ENCODE measurements around the gene PLXNB3. TPM values are rescaled to one million over a fixed set of nuclear protein-coding genes. Genes with fewer than 3 reads are reported as not detected.

PLXNB3 gene
- total RNA-seq, 2 experiments from 2014 or later = 0.05 to 0.44 TPM

DNA sequence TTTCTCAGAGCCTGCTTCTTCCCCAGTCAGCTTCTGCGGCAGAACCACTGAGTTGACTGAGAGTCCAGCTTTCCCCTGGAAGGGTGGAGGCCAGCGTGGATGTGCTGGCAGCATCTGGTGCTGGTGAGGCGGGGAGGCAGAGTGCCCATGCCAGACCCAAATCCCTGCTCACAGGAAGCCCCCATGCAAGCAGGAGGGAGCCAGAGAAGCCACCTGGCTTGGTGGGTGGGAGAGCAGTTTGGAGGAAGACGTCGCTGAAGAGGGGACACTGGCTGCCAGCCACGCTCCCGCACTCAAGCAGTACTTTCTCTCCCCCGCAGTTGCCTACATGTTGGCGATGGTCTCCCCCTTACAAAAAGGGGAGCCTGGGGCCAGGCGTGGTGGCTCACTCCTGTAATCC is 60.3 kb downstream of the PLXNB3 start:
- H3K27ac Mint-ChIP-seq = no peak overlapping the region
- H3K27me3 Mint-ChIP-seq (ENCODE audit: low read depth) = no peaks in the 10 kb centered on the region
- DNase-seq = no peak
- CTCF ChIA-PET = no interaction called here
- H3K36me3 Mint-ChIP-seq (ENCODE audit: low read depth) = no peaks in the 10 kb centered on the region
- H3K4me3 Mint-ChIP-seq = no peak overlapping the region
- H3K4me1 Mint-ChIP-seq (ENCODE audit: low read depth) = peaks cover 35% of the 10 kb centered on the region
- intact Hi-C loops (cut with micrococcal nuclease) = loop anchor here (5.0 kb wide), 1 partner anchor 53 kb away; no protein-coding TSS in a partner anchor
- no peaks in the 10 kb centered on the region for H3K9me3 Mint-ChIP-seq

GRCh38 chrX:153825042-153825441 is 61.0 kb downstream of the PLXNB3 start:
- Mint-ChIP-seq H3K4me3 (no peak overlapping the region), H3K4me1 (ENCODE audit: low read depth) (peaks cover 32% of the 10 kb centered on the region), H3K9me3 (no peaks in the 10 kb centered on the region), H3K27ac (no peak overlapping the region), H3K27me3 (ENCODE audit: low read depth) (no peaks in the 10 kb centered on the region), H3K36me3 (ENCODE audit: low read depth) (no peaks in the 10 kb centered on the region)
- intact Hi-C loops (cut with micrococcal nuclease) = no loop called here
- CTCF ChIA-PET = no interaction called here
- no peak for DNase-seq

Other genes with a start within 250 kb of the PLXNB3 start
- gene ATP2B3, start 246.6 kb upstream of the PLXNB3 start, total RNA-seq = not detected
- 10 to 100 TPM; 13.4 to 15.1 TPM for gene CCNQ, start 165.1 kb upstream of the PLXNB3 start, total RNA-seq
- under 1 TPM in 1 of 2 experiments, not detected in 1; 0.36 TPM for gene DUSP9, start 117.0 kb upstream of the PLXNB3 start, total RNA-seq
- under 1 TPM; 0.26 to 0.30 TPM for gene PNCK, start 90.4 kb upstream of the PLXNB3 start, total RNA-seq
- under 1 TPM; 0.32 to 0.41 TPM for gene SLC6A8, start 76.3 kb upstream of the PLXNB3 start, total RNA-seq
- 10 to 100 TPM; 69.5 to 71.2 TPM for gene BCAP31, start 39.9 kb upstream of the PLXNB3 start, total RNA-seq
- gene ABCD1, start 39.4 kb upstream of the PLXNB3 start, total RNA-seq = 1 to 10 TPM; 2.5 to 3.4 TPM
- gene SRPK3, start 16.8 kb downstream of the PLXNB3 start, total RNA-seq = not detected
- 10 to 100 TPM; 46.3 to 49.9 TPM for gene IDH3G, start 30.1 kb downstream of the PLXNB3 start, total RNA-seq
- 100 to 1,000 TPM; 148 to 152 TPM for gene SSR4, start 30.4 kb downstream of the PLXNB3 start, total RNA-seq
- 1 to 10 TPM in 1 of 2 experiments, under 1 TPM in 1; 0.83 to 1.0 TPM for gene PDZD4, start 66.3 kb downstream of the PLXNB3 start, total RNA-seq
- under 1 TPM; 0.40 to 0.57 TPM for gene L1CAM, start 121.9 kb downstream of the PLXNB3 start, total RNA-seq
- gene AVPR2, start 140.4 kb downstream of the PLXNB3 start, total RNA-seq = not detected
- gene ARHGAP4, start 162.0 kb downstream of the PLXNB3 start, total RNA-seq = 100 to 1,000 TPM; 154 to 161 TPM
- gene NAA10, start 170.8 kb downstream of the PLXNB3 start, total RNA-seq = 100 to 1,000 TPM; 120 to 121 TPM
- gene RENBP, start 180.4 kb downstream of the PLXNB3 start, total RNA-seq = 10 to 100 TPM; 11.3 to 13.1 TPM
- gene HCFC1, start 207.6 kb downstream of the PLXNB3 start, total RNA-seq = 10 to 100 TPM; 85.0 to 86.1 TPM
- gene TMEM187, start 208.5 kb downstream of the PLXNB3 start, total RNA-seq = 1 to 10 TPM; 6.2 to 6.7 TPM